HG03442 (cell line): Measurements from ENCODE around the gene CCNF.
"Not testable (repeated sequence)": the region's sequence is repeated elsewhere in the genome, so short reads cannot be mapped to it uniquely, and the experiment has no call there.

ENCODE experiments used
- ATAC-seq: cut with Tn5 transposase; IDR thresholded peaks from one replicate; pipeline ENCODE4 v1.9.1; 2021; ENCODE audit warnings: mild to moderate bottlenecking, moderate library complexity; ENCODE audit not compliant: unreplicated experiment

The CCNF gene

GRCh38 chr16:2470234-2470601, 41.0 kb downstream of the CCNF start:
- no peak for ATAC-seq

GRCh38 chr16:2470603-2471015, 41.4 kb downstream of the CCNF start:
- ATAC-seq, result no peak

GRCh38 chr16:2471016-2471652, 41.9 kb downstream of the CCNF start, which contains the start of gene NTN3:
TSS of gene NTN3 (plus strand) at chr16:2471297. CDS start at chr16:2471702, 405 bp downstream.
- no peak for ATAC-seq

- ATAC-seq, result no peak
These were observed 42.6 kb downstream of the CCNF start for GRCh38 chr16:2471653-2472487.

- no peak for ATAC-seq
These were observed 43.2 kb downstream of the CCNF start for GRCh38 chr16:2472488-2472864.

- no peak for ATAC-seq
These were observed 43.7 kb downstream of the CCNF start for GRCh38 chr16:2472885-2473445.

GRCh38 chr16:2473446-2473926, 44.2 kb downstream of the CCNF start:
- ATAC-seq, result no peak

GRCh38 chr16:2473999-2474876, 45.0 kb downstream of the CCNF start:
- ATAC-seq, result peak; percentile 29

GRCh38 chr16:2474877-2475412, 45.7 kb downstream of the CCNF start, which contains the start of gene TBC1D24:
TSS of gene TBC1D24 (plus strand) at chr16:2475127. CDS start at chr16:2496149, 21,022 bp downstream.
- peak; percentile 60 for ATAC-seq

- ATAC-seq, result peak; percentile 20
These were observed 46.4 kb downstream of the CCNF start for GRCh38 chr16:2475413-2476344.

GRCh38 chr16:2476345-2476720, 47.1 kb downstream of the CCNF start:
- no peak for ATAC-seq

GRCh38 chr16:2476741-2477140, 47.5 kb downstream of the CCNF start:
- ATAC-seq, result no peak

GRCh38 chr16:2477327-2477726, 48.1 kb downstream of the CCNF start:
- no peak for ATAC-seq

GRCh38 chr16:2478279-2478678, 49.0 kb downstream of the CCNF start:
- ATAC-seq, result no peak

- not testable (repeated sequence) for ATAC-seq
These were observed 50.7 kb downstream of the CCNF start for GRCh38 chr16:2479996-2480395.

GRCh38 chr16:2480948-2481347, 51.7 kb downstream of the CCNF start:
- no peak for ATAC-seq

- no peak for ATAC-seq
These were observed 52.4 kb downstream of the CCNF start for GRCh38 chr16:2481676-2482075.

- ATAC-seq, result no peak
These were observed 53.0 kb downstream of the CCNF start for GRCh38 chr16:2482249-2482648.

- ATAC-seq, result no peak
These were observed 53.7 kb downstream of the CCNF start for GRCh38 chr16:2482708-2483534.
